HL-60 (cell line): ENCODE data around the gene NAA10.

Experiments used
- DNase-seq, 2 experiments: peaks; one replicate each; pipeline ENCODE4 v3.0.0-alpha.2; 2010 to 2020; ENCODE audit warnings: low read depth in 1 of 2, low spot score in 1 of 2
- H3K27ac ChIP-seq: fragments of 250-450 bp; sonication (Bioruptor Pico); replicated peaks from 2 replicates; pipeline ENCODE4 v1.5.1; 2020; ENCODE audit warnings: mild to moderate bottlenecking, moderate library complexity
- H3K27me3 ChIP-seq: fragments of 250-450 bp; sonication (Bioruptor Pico); 2 replicates; pipeline ENCODE4 v1.5.1; 2021; ENCODE audit warnings: mild to moderate bottlenecking, moderate library complexity; ENCODE audit not compliant: insufficient read depth, poor library complexity, severe bottlenecking
- H3K4me3 ChIP-seq: replicated peaks from 2 replicates; pipeline ENCODE4 v1.5.1; 2011; ENCODE audit warnings: mild to moderate bottlenecking, control low read depth, low read length; ENCODE audit not compliant: insufficient read depth
- GABPA ChIP-seq: IDR thresholded peaks from 2 replicates; pipeline ENCODE4 v1.6.1; 2012; ENCODE audit warnings: low read depth
- POLR2AphosphoS5 ChIP-seq: IDR thresholded peaks from 2 replicates; pipeline ENCODE4 v1.6.1; 2012; ENCODE audit warnings: low read depth
- SPI1 ChIP-seq: IDR thresholded peaks from 2 replicates; pipeline ENCODE4 v1.6.1; 2012; ENCODE audit warnings: low read depth, mild to moderate bottlenecking, borderline replicate concordance
- TF ChIP-seq, protein P1 (sequence below): IDR thresholded peaks from one replicate; pipeline ENCODE4 v1.5.1; 2011; ENCODE audit warnings: low read length, control low read depth, inconsistent platforms; ENCODE audit not compliant: insufficient read depth
- TF ChIP-seq, protein P2 (sequence below): IDR thresholded peaks from 2 replicates; pipeline ENCODE4 v1.6.1; 2012; ENCODE audit warnings: low read depth; ENCODE audit not compliant: insufficient replicate concordance

NAA10 gene

DNA sequence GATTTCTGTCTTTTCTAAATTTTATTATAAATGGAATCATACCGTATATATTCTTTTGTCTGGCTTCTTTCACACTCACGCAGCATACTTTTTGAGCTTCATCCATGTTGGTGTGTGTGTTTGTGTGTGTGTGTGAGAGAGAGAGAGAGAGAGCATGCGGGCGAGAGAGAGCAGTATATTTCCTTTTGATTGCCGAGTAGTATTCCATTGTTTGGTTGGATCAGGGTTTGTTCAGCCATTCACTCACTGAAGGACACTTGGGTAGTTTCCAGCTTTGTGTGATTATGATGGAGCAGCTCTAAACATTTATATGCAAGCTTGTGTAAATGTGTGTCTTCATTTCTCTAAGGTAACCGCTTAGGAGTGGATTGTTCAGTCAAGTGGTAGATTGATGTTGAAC lies 45.7 kb downstream of the NAA10 start:
- Histone ChIP-seq H3K27ac (no peak overlapping the region), H3K4me3 (no peak overlapping the region), H3K27me3 (peaks cover 18% of the 10 kb centered on the region)
- no peak for DNase-seq
- TF ChIP-seq SPI1 = no peak
- TF ChIP-seq, protein P1, sequence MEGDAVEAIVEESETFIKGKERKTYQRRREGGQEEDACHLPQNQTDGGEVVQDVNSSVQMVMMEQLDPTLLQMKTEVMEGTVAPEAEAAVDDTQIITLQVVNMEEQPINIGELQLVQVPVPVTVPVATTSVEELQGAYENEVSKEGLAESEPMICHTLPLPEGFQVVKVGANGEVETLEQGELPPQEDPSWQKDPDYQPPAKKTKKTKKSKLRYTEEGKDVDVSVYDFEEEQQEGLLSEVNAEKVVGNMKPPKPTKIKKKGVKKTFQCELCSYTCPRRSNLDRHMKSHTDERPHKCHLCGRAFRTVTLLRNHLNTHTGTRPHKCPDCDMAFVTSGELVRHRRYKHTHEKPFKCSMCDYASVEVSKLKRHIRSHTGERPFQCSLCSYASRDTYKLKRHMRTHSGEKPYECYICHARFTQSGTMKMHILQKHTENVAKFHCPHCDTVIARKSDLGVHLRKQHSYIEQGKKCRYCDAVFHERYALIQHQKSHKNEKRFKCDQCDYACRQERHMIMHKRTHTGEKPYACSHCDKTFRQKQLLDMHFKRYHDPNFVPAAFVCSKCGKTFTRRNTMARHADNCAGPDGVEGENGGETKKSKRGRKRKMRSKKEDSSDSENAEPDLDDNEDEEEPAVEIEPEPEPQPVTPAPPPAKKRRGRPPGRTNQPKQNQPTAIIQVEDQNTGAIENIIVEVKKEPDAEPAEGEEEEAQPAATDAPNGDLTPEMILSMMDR = no peak
- TF ChIP-seq, protein P2, sequence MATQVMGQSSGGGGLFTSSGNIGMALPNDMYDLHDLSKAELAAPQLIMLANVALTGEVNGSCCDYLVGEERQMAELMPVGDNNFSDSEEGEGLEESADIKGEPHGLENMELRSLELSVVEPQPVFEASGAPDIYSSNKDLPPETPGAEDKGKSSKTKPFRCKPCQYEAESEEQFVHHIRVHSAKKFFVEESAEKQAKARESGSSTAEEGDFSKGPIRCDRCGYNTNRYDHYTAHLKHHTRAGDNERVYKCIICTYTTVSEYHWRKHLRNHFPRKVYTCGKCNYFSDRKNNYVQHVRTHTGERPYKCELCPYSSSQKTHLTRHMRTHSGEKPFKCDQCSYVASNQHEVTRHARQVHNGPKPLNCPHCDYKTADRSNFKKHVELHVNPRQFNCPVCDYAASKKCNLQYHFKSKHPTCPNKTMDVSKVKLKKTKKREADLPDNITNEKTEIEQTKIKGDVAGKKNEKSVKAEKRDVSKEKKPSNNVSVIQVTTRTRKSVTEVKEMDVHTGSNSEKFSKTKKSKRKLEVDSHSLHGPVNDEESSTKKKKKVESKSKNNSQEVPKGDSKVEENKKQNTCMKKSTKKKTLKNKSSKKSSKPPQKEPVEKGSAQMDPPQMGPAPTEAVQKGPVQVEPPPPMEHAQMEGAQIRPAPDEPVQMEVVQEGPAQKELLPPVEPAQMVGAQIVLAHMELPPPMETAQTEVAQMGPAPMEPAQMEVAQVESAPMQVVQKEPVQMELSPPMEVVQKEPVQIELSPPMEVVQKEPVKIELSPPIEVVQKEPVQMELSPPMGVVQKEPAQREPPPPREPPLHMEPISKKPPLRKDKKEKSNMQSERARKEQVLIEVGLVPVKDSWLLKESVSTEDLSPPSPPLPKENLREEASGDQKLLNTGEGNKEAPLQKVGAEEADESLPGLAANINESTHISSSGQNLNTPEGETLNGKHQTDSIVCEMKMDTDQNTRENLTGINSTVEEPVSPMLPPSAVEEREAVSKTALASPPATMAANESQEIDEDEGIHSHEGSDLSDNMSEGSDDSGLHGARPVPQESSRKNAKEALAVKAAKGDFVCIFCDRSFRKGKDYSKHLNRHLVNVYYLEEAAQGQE = no peak
- no peak for TF ChIP-seq GABPA
- TF ChIP-seq POLR2AphosphoS5 = no peak

DNA sequence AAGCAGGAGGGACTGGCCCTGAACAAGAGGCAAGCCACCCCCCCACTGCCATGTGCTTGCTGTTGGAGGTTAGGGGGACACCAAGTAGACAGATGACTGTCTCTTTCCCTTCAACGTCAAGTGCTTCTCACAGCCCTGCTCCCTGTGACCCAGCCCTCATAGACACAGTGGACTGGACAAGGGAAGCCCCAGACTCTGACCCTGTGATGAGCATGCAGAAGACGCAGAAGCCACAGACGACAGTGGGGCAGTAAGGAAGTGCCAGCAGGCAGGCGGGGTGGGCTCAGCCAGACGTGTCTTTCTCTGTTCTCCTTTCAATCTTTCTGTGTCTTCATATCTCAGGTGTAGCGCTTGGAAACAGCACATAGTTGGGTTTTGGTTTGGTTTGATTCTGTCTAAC lies 46.5 kb downstream of the NAA10 start:
- peaks cover 18% of the 10 kb centered on the region for H3K27me3 ChIP-seq
- no peak overlapping the region for H3K4me3 ChIP-seq
- TF ChIP-seq, protein P1 = no peak
- TF ChIP-seq SPI1 = no peak
- no peak for DNase-seq
- no peak overlapping the region for H3K27ac ChIP-seq

DNA sequence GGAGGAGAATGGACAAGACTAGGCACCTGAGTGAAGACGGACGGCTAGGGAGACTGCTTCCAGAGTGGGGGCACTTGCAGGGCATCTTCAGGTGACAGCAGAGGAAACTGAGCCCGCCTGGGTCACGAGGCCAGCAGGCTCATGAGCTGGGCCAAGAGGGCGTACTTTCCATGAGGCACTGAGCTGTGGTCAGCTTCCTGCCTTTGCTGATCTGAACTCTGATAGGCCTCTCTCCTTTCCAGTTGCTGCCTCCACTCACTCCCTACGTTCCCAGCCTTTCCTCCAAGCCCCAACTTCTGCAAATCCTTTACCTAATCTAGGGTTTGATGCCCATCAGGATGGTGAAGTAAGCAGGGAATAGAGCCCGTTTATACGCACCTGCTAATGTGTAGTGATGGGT lies 47.5 kb downstream of the NAA10 start:
- no peak overlapping the region for H3K27ac ChIP-seq

DNA sequence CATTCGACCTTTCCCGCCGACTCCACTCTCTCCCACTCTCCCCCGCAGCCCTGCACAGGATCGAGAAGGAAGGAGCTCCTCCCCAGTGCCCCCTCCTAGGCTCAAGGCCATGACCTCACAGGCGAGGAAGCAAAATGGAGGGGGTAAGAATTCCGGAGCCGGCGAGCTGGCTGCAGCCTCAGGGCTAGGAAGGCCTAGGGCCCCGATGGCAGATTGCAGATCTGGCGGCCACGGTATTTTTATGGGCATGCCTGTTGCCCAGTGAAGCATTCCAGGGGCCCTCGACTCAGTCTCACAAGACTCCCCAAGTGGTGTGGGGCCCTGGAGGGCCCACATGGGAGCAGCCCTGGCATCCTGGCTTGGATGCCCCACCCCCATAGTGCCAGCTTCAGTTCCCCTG lies 47.9 kb downstream of the NAA10 start:
- peaks cover 18% of the 10 kb centered on the region for H3K27me3 ChIP-seq
- TF ChIP-seq, protein P2 = no peak
- TF ChIP-seq, protein P1 = no peak
- no peak for TF ChIP-seq POLR2AphosphoS5
- TF ChIP-seq GABPA = no peak
- TF ChIP-seq SPI1 = no peak
- no peak for DNase-seq
- no peak overlapping the region for H3K27ac ChIP-seq
- H3K4me3 ChIP-seq = no peak overlapping the region

More for the DNA sequence above, 47.5 kb downstream of the NAA10 start:
- Histone ChIP-seq H3K27me3 (peaks cover 18% of the 10 kb centered on the region), H3K4me3 (no peak overlapping the region)
- no peak for DNase-seq
- TF ChIP-seq, protein P1 = no peak
